H1 (cell line): ENCODE results near the gene RNASEL. TPM values are rescaled to one million over a fixed set of nuclear protein-coding genes. Genes with fewer than 3 reads are reported as not detected.

Experiments
- CTCF ChIA-PET: fragments of 300-600 bp; sonication (Branson Sonifier 250); formaldehyde crosslinking; loops from one replicate; lab custom pipeline; 2021; ENCODE audit not compliant: partially characterized antibody; lab: Charles Lee
- POLR2A ChIA-PET: fragments of 300-600 bp; sonication (Branson Sonifier 250); formaldehyde crosslinking; loops from one replicate; lab custom pipeline; 2021; ENCODE audit warnings: inconsistent platforms; ENCODE audit not compliant: partially characterized antibody; lab: Charles Lee
- DNase-seq, 2 experiments: peaks; one replicate each; pipeline versions ENCODE4 v3.0.0 to v3.0.0-alpha.2; 2010 to 2022; ENCODE audit warnings: low spot score in 2 of 2, low read depth in 1 of 2, mixed read lengths in 1 of 2
- FAIRE-seq: peaks from 2 replicates; lab custom pipeline; 2011; peaks lifted over from hg19 to GRCh38; lab: Jason Lieb, UNC
- H2AFZ ChIP-seq: 2 replicates; pipeline ENCODE4 v1.8.1; 2012; ENCODE audit warnings: low read length, inconsistent platforms
- H2AK5ac ChIP-seq: 2 replicates; pipeline ENCODE4 v1.6.1; 2013; ENCODE audit warnings: low read depth, low read length
- H2BK120ac ChIP-seq: replicated peaks from 2 replicates; pipeline ENCODE3; 2013; ENCODE audit warnings: low read depth, low read length, inconsistent platforms
- H2BK12ac ChIP-seq: 2 replicates; pipeline ENCODE4 v1.6.1; 2013; ENCODE audit warnings: low read depth, low read length
- H2BK15ac ChIP-seq: 2 replicates; pipeline ENCODE4 v1.6.1; 2013; ENCODE audit warnings: low read length
- H2BK20ac ChIP-seq: 2 replicates; pipeline ENCODE4 v1.6.1; 2013; ENCODE audit warnings: low read length
- H2BK5ac ChIP-seq: 2 replicates; pipeline ENCODE4 v1.6.1; 2013; ENCODE audit warnings: low read depth, low read length
- H3K14ac ChIP-seq: 2 replicates; pipeline ENCODE4 v1.6.1; 2013; ENCODE audit warnings: inconsistent platforms; ENCODE audit not compliant: insufficient read length
- H3K18ac ChIP-seq: 2 replicates; pipeline ENCODE4 v1.6.1; 2013; ENCODE audit warnings: low read length; ENCODE audit errors: extremely low read depth
- H3K23ac ChIP-seq: 2 replicates; pipeline ENCODE4 v1.6.1; 2013; ENCODE audit warnings: inconsistent platforms; ENCODE audit not compliant: insufficient read length
- H3K23me2 ChIP-seq: 2 replicates; pipeline ENCODE4 v1.6.1; 2013; ENCODE audit warnings: low read depth, low read length
- H3K27ac ChIP-seq: 2 replicates; pipeline ENCODE4 v1.6.1; 2011; ENCODE audit warnings: low read depth, low read length, inconsistent platforms
- H3K27me3 ChIP-seq, 4 experiments: replicated peaks in 1 of 4; 1 replicate in 1 of 4; 2 replicates in 3 of 4; pipeline versions ENCODE4 v1.6.1 to v1.8.1; 2011 to 2013; ENCODE audit warnings: low read length in 3 of 4, mild to moderate bottlenecking in 3 of 4, inconsistent platforms in 2 of 4, mixed read lengths in 2 of 4, moderate library complexity in 1 of 4; ENCODE audit not compliant: control insufficient read depth in 3 of 4, insufficient read depth in 3 of 4; ENCODE audit errors: extremely low read depth in 1 of 4
- H3K36me3 ChIP-seq, 4 experiments: 2 replicates each; pipeline versions ENCODE4 v1.6.1 to v1.8.1; 2011 to 2013; ENCODE audit warnings: mild to moderate bottlenecking in 4 of 4, low read length in 3 of 4, moderate library complexity in 2 of 4, control low read depth in 1 of 4, inconsistent platforms in 1 of 4; ENCODE audit not compliant: insufficient read depth in 4 of 4, control insufficient read depth in 2 of 4
- H3K4ac ChIP-seq: replicated peaks from 2 replicates; pipeline ENCODE3; 2013; ENCODE audit warnings: low read length, low read depth, mixed read lengths, inconsistent platforms; ENCODE audit not compliant: insufficient read length
- H3K4me1 ChIP-seq, 4 experiments: replicated peaks in 1 of 4; 1 replicate in 1 of 4; 2 replicates in 3 of 4; pipeline versions ENCODE4 v1.6.1 to v1.8.1; 2011 to 2013; ENCODE audit warnings: low read length in 3 of 4, inconsistent platforms in 2 of 4, mixed read lengths in 1 of 4; ENCODE audit not compliant: insufficient read depth in 4 of 4, control insufficient read depth in 3 of 4
- H3K4me2 ChIP-seq, 2 experiments: 2 replicates each; pipeline versions ENCODE4 v1.6.1 to v1.8.1; 2011 to 2013; ENCODE audit warnings: low read depth in 2 of 2, low read length in 2 of 2, control low read depth in 1 of 2, inconsistent platforms in 1 of 2, mild to moderate bottlenecking in 1 of 2; ENCODE audit not compliant: insufficient read depth in 1 of 2
- H3K4me3 ChIP-seq, 4 experiments: fragments of 200-600, 300-600 bp in 1 of 4; sonication (generic), shearing (Covaris generic), sonication (Bioruptor Twin) in 1 of 4; 2 replicates each; pipeline versions ENCODE4 v1.5.1 to v1.8.1; 2011 to 2016; ENCODE audit warnings: low read length in 4 of 4, low read depth in 3 of 4, control low read depth in 2 of 4, inconsistent platforms in 2 of 4, mild to moderate bottlenecking in 2 of 4, mixed read lengths in 1 of 4, moderate library complexity in 1 of 4; ENCODE audit not compliant: insufficient read depth in 2 of 4; ENCODE audit errors: extremely low read depth in 1 of 4
- H3K56ac ChIP-seq: replicated peaks from 2 replicates; pipeline ENCODE3; 2013; ENCODE audit warnings: low read depth, mild to moderate bottlenecking, mixed read lengths, low read length, inconsistent platforms; ENCODE audit not compliant: insufficient read length
- H3K79me1 ChIP-seq: 2 replicates; pipeline ENCODE4 v1.6.1; 2013; ENCODE audit warnings: low read depth, low read length, control low read depth
- H3K79me2 ChIP-seq, 2 experiments: 2 replicates each; pipeline versions ENCODE4 v1.6.1 to v1.8.1; 2012 to 2013; ENCODE audit warnings: low read length in 2 of 2, mild to moderate bottlenecking in 2 of 2, inconsistent platforms in 1 of 2; ENCODE audit not compliant: insufficient read depth in 2 of 2, control insufficient read depth in 1 of 2
- H3K9ac ChIP-seq, 4 experiments: replicated peaks in 1 of 4; 1 replicate in 1 of 4; 2 replicates in 3 of 4; pipeline versions ENCODE4 v1.6.1 to v1.8.1; 2011 to 2013; ENCODE audit warnings: low read depth in 3 of 4, low read length in 3 of 4, control low read depth in 2 of 4, mild to moderate bottlenecking in 2 of 4, moderate library complexity in 2 of 4, inconsistent platforms in 1 of 4; ENCODE audit errors: extremely low read depth in 1 of 4
- H3K9me3 ChIP-seq, 2 experiments: 2 replicates each; pipeline versions ENCODE4 v1.6.1 to v1.8.1; 2012 to 2013; ENCODE audit warnings: mild to moderate bottlenecking in 2 of 2, moderate library complexity in 2 of 2, control low read depth in 1 of 2, inconsistent platforms in 1 of 2, low read depth in 1 of 2, low read length in 1 of 2, mixed read lengths in 1 of 2; ENCODE audit not compliant: insufficient read depth in 2 of 2
- H4K20me1 ChIP-seq, 2 experiments: replicated peaks in 1 of 2; 2 replicates each; pipeline versions ENCODE3 to v1.8.1; 2011 to 2013; ENCODE audit warnings: inconsistent platforms in 2 of 2, low read length in 2 of 2, mild to moderate bottlenecking in 1 of 2; ENCODE audit not compliant: insufficient read depth in 2 of 2, control insufficient read depth in 1 of 2
- H4K5ac ChIP-seq: 2 replicates; pipeline ENCODE4 v1.6.1; 2013; ENCODE audit warnings: low read length, low read depth, mixed read lengths, inconsistent platforms; ENCODE audit not compliant: insufficient read length
- H4K8ac ChIP-seq: 2 replicates; pipeline ENCODE4 v1.8.0; 2013; ENCODE audit warnings: mild to moderate bottlenecking, moderate library complexity, low read length, inconsistent platforms; ENCODE audit not compliant: insufficient read depth; ENCODE audit errors: extremely low read depth
- H4K91ac ChIP-seq: replicated peaks from 2 replicates; pipeline ENCODE3; 2013; ENCODE audit warnings: low read length, mixed read lengths, inconsistent platforms; ENCODE audit not compliant: insufficient read length
- ATF2 ChIP-seq: IDR thresholded peaks from 2 replicates; pipeline ENCODE4 v1.6.1; 2012; ENCODE audit warnings: low read length, inconsistent platforms
- FOSL1 ChIP-seq: IDR thresholded peaks from 2 replicates; pipeline ENCODE4 v1.6.1; 2011; ENCODE audit warnings: mild to moderate bottlenecking, low read depth, low read length, moderate library complexity; ENCODE audit not compliant: insufficient read depth
- GABPA ChIP-seq: IDR thresholded peaks from 2 replicates; pipeline ENCODE4 v1.6.1; 2011; ENCODE audit warnings: mild to moderate bottlenecking, low read length, moderate library complexity, borderline replicate concordance; ENCODE audit not compliant: insufficient read depth
- GTF2F1 ChIP-seq: IDR thresholded peaks from 2 replicates; pipeline ENCODE4 v1.6.1; 2012; ENCODE audit warnings: low read depth, low read length, improper control_type of control experiment, borderline replicate concordance
- JUN ChIP-seq: IDR thresholded peaks from 2 replicates; pipeline ENCODE4 v1.6.1; 2011; ENCODE audit warnings: low read depth, mild to moderate bottlenecking, improper control_type of control experiment, low read length
- MAX ChIP-seq: IDR thresholded peaks from 2 replicates; pipeline ENCODE4 v1.6.1; 2012; ENCODE audit warnings: inconsistent platforms
- TAF1 ChIP-seq: IDR thresholded peaks from 2 replicates; pipeline ENCODE4 v1.6.1; 2011; ENCODE audit warnings: mild to moderate bottlenecking, low read depth, low read length
- TEAD4 ChIP-seq: IDR thresholded peaks from 2 replicates; pipeline ENCODE4 v1.6.1; 2012; ENCODE audit warnings: low read depth, low read length, inconsistent platforms, mixed read lengths
- USF2 ChIP-seq: IDR thresholded peaks from 2 replicates; pipeline ENCODE4 v1.6.1; 2011; ENCODE audit warnings: low read length, improper control_type of control experiment
- YY1 ChIP-seq: IDR thresholded peaks from 2 replicates; pipeline ENCODE4 v1.6.1; 2011; ENCODE audit warnings: low read depth, mild to moderate bottlenecking, low read length
- WGBS, 2 experiments: shearing (Covaris generic) in 1 of 2; methylation state at CpG; one replicate each; pipeline versions ENCODE4 v1.1.6 to v1.1.7; 2013 to 2015; ENCODE audit warnings: low lambda C conversion rate in 2 of 2, mixed read lengths in 2 of 2, inconsistent platforms in 1 of 2, low coverage in 1 of 2, missing lambda C conversion rate in 1 of 2; ENCODE audit not compliant: insufficient replicate concordance in 2 of 2, insufficient coverage in 1 of 2, insufficient read length in 1 of 2; ENCODE audit errors: extremely low coverage in 1 of 2, missing lambda C conversion rate in 1 of 2; 5-methylcytosine and 5-hydroxymethylcytosine counted together
- polyA plus RNA-seq, 7 experiments: library from polyadenylated mRNA; depleted of rRNA in 3 of 7; stranded (reverse) in 5 of 7; unstranded in 2 of 7; fragments of >200 nt in 5 of 7; fragments of 200-250 nt in 2 of 7; gene quantifications; 1 replicate in 5 of 7; 2 replicates in 1 of 7; 4 replicates in 1 of 7; pipeline versions ENCODE4 v1.2.1 to v1.2.3, GENCODE V29; 2011 to 2013; ENCODE audit warnings: missing spikeins in 2 of 7, mixed read lengths in 2 of 7
- total RNA-seq: library from RNA; stranded (reverse); fragmentation: NEBNext Ultra II Directional; extraction: Animal tissue kit (Norgen Biotek cat#: 25700); gene quantifications from 2 replicates; pipeline ENCODE4 v1.2.1, GENCODE V29; 2021
- TF ChIP-seq, protein P1 (sequence below): IDR thresholded peaks from 2 replicates; pipeline ENCODE4 v1.6.1; 2012; ENCODE audit warnings: inconsistent platforms

RNASEL gene
- total and polyA plus RNA-seq, 2 of the 8 experiments (the other 6 are each of a cell fraction or from before 2014, with no cell fraction given), result 0.39 to 0.78 TPM

- Histone ChIP-seq H3K14ac (no peak overlapping the region), H3K4me1 (no peaks in the 10 kb centered on the region), H2BK120ac (no peak overlapping the region), H3K36me3 (no peaks in the 10 kb centered on the region), H3K4me3 (no peak overlapping the region), H4K8ac (no peak overlapping the region), H2BK20ac (no peak overlapping the region), H3K79me1 (no peaks in the 10 kb centered on the region), H3K9ac (no peak overlapping the region), H3K56ac (no peak overlapping the region), H3K23me2 (no peaks in the 10 kb centered on the region), H3K27ac (no peak overlapping the region), H4K20me1 (no peaks in the 10 kb centered on the region), H2BK5ac (no peak overlapping the region), H3K27me3 (no peaks in the 10 kb centered on the region), H3K9me3 (no peaks in the 10 kb centered on the region), H4K5ac (no peak overlapping the region), H3K79me2 (no peaks in the 10 kb centered on the region), H3K4ac (no peak overlapping the region), H2AK5ac (no peak overlapping the region), H3K23ac (no peak overlapping the region), H4K91ac (no peak overlapping the region), H3K4me2 (no peak overlapping the region), H2BK15ac (no peak overlapping the region), H3K18ac (no peak overlapping the region), H2AFZ (no peak overlapping the region), H2BK12ac (no peak overlapping the region)
- 85% methylated on average over 4 of the region's 4 CpGs; no CpG with 5 or more reads in 1 of the 2 experiments for WGBS, 2 experiments
- POLR2A ChIA-PET, result no interaction called here
- CTCF ChIA-PET, result interaction anchor here (0.6 to 1.0 kb wide), 2 partner anchors 40 to 630 kb away, joined by 3 to 5 read pairs; no protein-coding TSS in a partner anchor
- DNase-seq (no peak), FAIRE-seq (no peak)
- TF ChIP-seq FOSL1 (no peak), ATF2 (no peak), TAF1 (no peak), GABPA (no peak), JUN (no peak), USF2 (no peak), YY1 (no peak), MAX (no peak), TEAD4 (no peak), GTF2F1 (no peak)
- TF ChIP-seq, protein P1, sequence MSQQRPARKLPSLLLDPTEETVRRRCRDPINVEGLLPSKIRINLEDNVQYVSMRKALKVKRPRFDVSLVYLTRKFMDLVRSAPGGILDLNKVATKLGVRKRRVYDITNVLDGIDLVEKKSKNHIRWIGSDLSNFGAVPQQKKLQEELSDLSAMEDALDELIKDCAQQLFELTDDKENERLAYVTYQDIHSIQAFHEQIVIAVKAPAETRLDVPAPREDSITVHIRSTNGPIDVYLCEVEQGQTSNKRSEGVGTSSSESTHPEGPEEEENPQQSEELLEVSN, result no peak
Observed at GRCh38 chr1:182561456-182561855, 27.6 kb downstream of the RNASEL start.
